Motor neuron (in vitro differentiated cells): ENCODE data around the gene IGFL2. TPM values are rescaled to one million over a fixed set of nuclear protein-coding genes. Genes with fewer than 3 reads are reported as not detected.
"Not testable (repeated sequence)": the region's sequence is repeated elsewhere in the genome, so short reads cannot be mapped to it uniquely, and the experiment has no call there.

Experiments used
- ATAC-seq, 8 experiments: fragments of 200-7000 bp; cut with Tn5 transposase; replicated peaks in 6 of 8; 2 replicates each; pipeline ENCODE4 v1.8.0; 2021; ENCODE audit warnings: mild to moderate bottlenecking in 8 of 8, moderate library complexity in 8 of 8
- H3K27ac ChIP-seq, 2 donors: fragments of 250-450 bp; sonication (Bioruptor Pico); 2 replicates each; pipeline ENCODE4 v1.9.0; 2021; ENCODE audit warnings: antibody characterized with exemption in 2 of 2, mild to moderate bottlenecking in 2 of 2, moderate library complexity in 1 of 2
- H3K4me1 ChIP-seq, 2 donors: fragments of 250-450 bp; sonication (Bioruptor Pico); replicated peaks in 1 of 2; 2 replicates each; pipeline ENCODE4 v1.6.1; 2021; ENCODE audit warnings: antibody characterized with exemption in 2 of 2, mild to moderate bottlenecking in 2 of 2, moderate library complexity in 1 of 2
- H3K4me3 ChIP-seq, 5 donors: fragments of 250-450 bp; sonication (Bioruptor Pico); 2 replicates each; pipeline ENCODE4 v1.9.0; 2021; ENCODE audit warnings: antibody characterized with exemption in 5 of 5, mild to moderate bottlenecking in 5 of 5, moderate library complexity in 4 of 5
- WGBS, 10 experiments: fragments of 450-650 bp; shearing (Covaris generic); methylation state at CpG; one replicate each; pipeline ENCODE4 v1.0.0; 2022; 5-methylcytosine and 5-hydroxymethylcytosine counted together
- in situ Hi-C, 9 experiments: fragments of 400-800 bp; cut with MboI; loops; one replicate each; pipeline ENCODE4 v1.15.0; 2021; ENCODE audit warnings: low sequenced_read_pairs in 9 of 9, low pct_unique_long_range_greater_than_20kb in 2 of 9; ENCODE audit not compliant: unreplicated experiment in 9 of 9
- total RNA-seq, 8 experiments: library from RNA; unstranded; fragments of 300-600 nt; gene quantifications; 2 replicates each; pipeline versions ENCODE4 v1.2.3 to v1.2.4, GENCODE V29; 2022

IGFL2 gene
- total RNA-seq, 8 experiments from 2014 or later = 0.28 to 212 (median 0.96) TPM; not detected in 4

DNA sequence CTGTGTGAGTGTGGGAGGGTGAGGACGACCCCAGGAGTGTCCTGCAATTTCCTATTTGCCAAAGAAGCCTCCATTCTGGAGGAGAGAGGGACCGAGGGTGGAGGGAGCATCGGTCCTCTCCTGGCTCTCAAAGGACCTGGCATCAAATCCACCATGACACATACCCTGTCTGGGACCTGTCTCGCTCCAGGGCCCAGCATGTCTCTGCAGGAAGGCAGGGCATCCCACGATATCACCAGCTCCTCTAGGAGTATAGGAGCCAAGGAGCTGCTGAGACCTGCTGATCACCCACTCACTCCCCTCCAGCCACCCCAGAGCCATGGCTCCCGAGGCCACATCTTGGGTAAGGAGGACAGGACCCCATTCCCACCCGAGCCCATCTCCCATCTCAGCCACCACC, 47.9 kb downstream of the IGFL2 start:
- WGBS, 10 experiments = no CpG with 5 or more reads among the region's 7 CpGs
- in situ Hi-C loops = loop anchor here in 3 of 9 experiments (25.0 kb wide), 1 partner anchor 109 kb away; no protein-coding TSS in a partner anchor
- not testable (repeated sequence) for ATAC-seq, H3K27ac ChIP-seq, H3K4me1 ChIP-seq, H3K4me3 ChIP-seq

DNA sequence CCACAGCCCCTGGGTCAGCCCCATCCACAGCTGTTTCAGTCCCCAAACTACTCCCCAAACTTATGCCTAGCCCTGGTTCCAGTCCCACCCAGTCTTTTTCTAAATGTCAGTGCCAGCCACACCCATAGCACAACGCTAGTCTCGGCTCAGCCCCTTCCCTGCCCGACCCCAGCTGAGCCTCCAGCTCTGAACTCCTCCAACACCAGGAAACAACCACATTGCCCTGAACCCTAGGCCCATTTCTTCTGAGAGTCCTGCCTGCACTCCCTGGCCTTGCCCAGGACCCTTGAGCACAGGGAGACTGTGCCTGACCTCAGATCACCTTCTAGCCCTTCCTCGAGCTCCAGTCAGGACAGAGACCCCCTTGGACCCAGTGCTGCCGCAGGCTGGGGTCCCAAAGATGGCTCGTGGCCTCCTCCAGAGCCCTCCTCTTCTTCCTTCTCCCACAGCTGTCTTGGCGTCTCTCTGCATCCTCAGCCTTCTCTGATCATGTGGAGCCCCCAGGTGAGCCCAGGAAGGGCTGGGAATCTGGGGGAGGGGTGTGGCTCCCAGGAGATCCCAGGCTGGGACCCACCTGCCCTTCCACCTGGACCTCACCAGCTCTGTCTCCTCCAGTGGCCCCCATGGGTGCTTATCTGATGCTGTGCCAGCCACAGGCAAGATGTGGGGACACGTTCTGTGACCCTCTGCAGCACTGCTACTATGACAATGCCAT, 48.5 kb downstream of the IGFL2 start:
- 0 to 80% (median 61%) methylated on average over 1 to 3 of the region's 8 CpGs; no CpG with 5 or more reads in 6 of the 10 experiments for WGBS, 10 experiments
- ATAC-seq = no peak

GRCh38 chr19:46197314-46198070, 49.5 kb downstream of the IGFL2 start:
- ATAC-seq = no peak
- WGBS, 10 experiments = 32 to 71% (median 40%) methylated on average over 1 to 3 of the region's 4 CpGs; no CpG with 5 or more reads in 3 of the 10 experiments
- H3K27ac ChIP-seq = no peak overlapping the region
- H3K4me1 ChIP-seq = peaks cover 0 to 8% of the 10 kb centered on the region in 2 donors
- in situ Hi-C loops = loop anchor here in 3 of 9 experiments (25.0 kb wide), 1 partner anchor 110 kb away; no protein-coding TSS in a partner anchor
- no peak overlapping the region for H3K4me3 ChIP-seq

More for the DNA sequence above, 48.5 kb downstream of the IGFL2 start:
- in situ Hi-C loops = loop anchor here in 3 of 9 experiments (25.0 kb wide), 1 partner anchor 109 kb away; no protein-coding TSS in a partner anchor
- Histone ChIP-seq H3K27ac (no peak overlapping the region), H3K4me3 (no peak overlapping the region), H3K4me1 (peaks cover 0 to 8% of the 10 kb centered on the region in 2 donors)

DNA sequence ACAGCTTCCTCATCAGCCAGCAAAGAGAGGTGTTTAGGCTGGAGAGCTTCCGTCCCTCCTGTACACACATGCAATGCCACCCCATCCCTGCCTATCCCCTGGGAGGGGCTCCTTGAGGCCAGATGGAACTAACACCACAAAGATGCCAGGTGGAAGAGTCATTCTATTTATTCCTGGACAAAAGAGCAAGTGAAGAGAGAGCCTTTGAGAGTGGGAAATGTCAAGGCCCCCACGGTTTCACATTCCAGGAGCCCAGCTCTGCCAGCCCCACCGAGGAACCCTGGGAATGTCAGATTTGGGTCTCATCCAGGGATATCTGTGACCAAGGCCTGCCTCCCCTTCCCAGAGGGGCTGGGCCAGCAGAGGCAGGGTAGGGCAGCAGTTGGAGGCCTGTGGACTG, 50.7 kb downstream of the IGFL2 start:
- ATAC-seq = peak in 1 of 8 experiments; percentile 43
- Histone ChIP-seq H3K27ac (no peak overlapping the region), H3K4me1 (peaks cover 0 to 2% of the 10 kb centered on the region in 2 donors), H3K4me3 (no peak overlapping the region)
- 75 to 100% (median 77%) methylated on average over 1 to 2 of the region's 3 CpGs; no CpG with 5 or more reads in 7 of the 10 experiments for WGBS, 10 experiments
- in situ Hi-C loops = loop anchor here in 3 of 9 experiments (25.0 kb wide), 1 partner anchor 111 kb away; no protein-coding TSS in a partner anchor

- Histone ChIP-seq H3K27ac (no peak overlapping the region), H3K4me3 (no peak overlapping the region), H3K4me1 (no peaks in the 10 kb centered on the region)
- peak in 7 of 8 experiments; percentile 17 to 89 (median 56) for ATAC-seq
- 0 to 78% (median 60%) methylated on average over 1 to 12 of the region's 16 CpGs for WGBS, 10 experiments
- in situ Hi-C loops = no loop called here
Observed at GRCh38 chr19:46201454-46202310, 53.6 kb downstream of the IGFL2 start.

- WGBS, 10 experiments = 15 to 60% (median 43%) methylated on average over 2 to 4 of the region's 4 CpGs; no CpG with 5 or more reads in 2 of the 10 experiments
- in situ Hi-C loops = no loop called here
- no peak for ATAC-seq
- no peaks in the 10 kb centered on the region for H3K4me1 ChIP-seq
- H3K27ac ChIP-seq = no peak overlapping the region
- H3K4me3 ChIP-seq = no peak overlapping the region
Observed at GRCh38 chr19:46202426-46202825, 54.4 kb downstream of the IGFL2 start.

DNA sequence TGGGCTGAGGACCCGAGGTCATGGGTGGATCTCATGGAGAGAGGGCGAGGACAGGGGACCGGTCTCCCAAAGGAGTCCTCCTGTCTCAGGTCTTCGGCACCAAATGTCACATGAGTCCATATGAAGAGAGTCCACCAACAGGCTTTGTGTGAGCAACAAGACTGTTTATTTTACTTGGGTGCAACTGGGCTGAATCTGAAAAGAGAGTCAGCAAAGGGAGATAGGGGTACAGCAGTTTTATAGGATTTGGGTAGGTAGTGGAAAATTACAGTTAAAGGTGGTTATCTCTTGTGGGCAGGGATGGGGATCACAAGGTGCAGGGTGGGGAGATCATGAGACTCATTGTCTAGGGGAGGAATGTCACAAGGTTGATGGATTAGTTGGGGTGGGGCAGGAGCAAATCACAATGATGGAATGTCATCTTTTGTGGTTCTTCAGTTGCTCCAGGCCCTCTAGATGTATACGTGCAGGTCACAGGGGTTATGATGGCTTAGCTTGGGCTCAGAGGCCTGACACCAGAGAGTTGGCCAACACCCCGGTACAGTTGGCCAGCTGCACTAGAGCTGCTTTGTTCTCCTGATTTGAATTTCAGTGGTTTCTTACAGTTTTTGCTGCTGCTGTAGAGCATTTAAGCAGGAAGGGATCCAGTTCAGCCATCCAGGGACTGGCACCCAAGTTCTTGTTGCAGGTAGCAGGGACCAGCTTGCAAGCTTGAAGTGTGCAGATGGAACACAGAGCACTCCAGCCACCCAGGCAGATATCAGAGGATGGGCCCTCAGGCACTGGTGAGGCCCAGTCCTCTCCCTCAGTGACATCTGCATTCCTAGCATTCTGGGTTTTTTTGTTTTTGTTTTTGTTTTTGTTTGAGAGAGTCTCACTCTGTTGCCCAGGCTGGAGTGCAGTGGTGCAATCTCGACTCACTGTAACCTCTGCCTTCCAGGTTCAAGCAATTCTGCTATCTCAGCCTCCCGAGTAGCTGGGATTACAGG, 55.1 kb downstream of the IGFL2 start:
- no peaks in the 10 kb centered on the region for H3K4me1 ChIP-seq
- in situ Hi-C loops = no loop called here
- no peak overlapping the region for H3K4me3 ChIP-seq
- ATAC-seq = peak in 2 of 8 experiments; percentile 20 to 51
- no peak overlapping the region for H3K27ac ChIP-seq
- WGBS, 10 experiments = 8 to 92% (median 76%) methylated on average over 2 to 7 of the region's 8 CpGs; no CpG with 5 or more reads in 2 of the 10 experiments

DNA sequence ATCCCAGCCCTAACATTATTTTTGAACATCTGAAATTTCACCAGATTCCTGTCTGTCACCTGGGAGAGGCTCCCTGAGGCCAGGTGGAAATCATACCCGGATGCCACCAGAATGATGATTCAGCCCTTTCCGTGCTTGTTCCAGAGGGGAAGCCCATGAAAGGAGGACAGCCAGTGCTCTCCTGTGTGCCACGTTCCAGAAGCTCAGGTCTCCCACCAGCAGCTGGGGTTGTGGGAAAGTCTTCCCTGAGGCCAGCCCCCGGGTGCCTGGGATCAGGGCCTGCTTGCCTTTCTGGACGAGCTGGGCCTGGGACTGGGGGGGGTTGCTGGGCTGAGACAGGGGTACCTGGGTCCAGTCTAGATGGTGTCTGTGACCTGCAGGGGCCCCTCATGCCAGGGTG, 56.0 kb downstream of the IGFL2 start:
- no peaks in the 10 kb centered on the region for H3K4me1 ChIP-seq
- no peak overlapping the region for H3K4me3 ChIP-seq
- in situ Hi-C loops = no loop called here
- ATAC-seq = no peak
- WGBS, 10 experiments = 20 to 28% methylated on average over 1 to 4 of the region's 5 CpGs; no CpG with 5 or more reads in 8 of the 10 experiments
- H3K27ac ChIP-seq = no peak overlapping the region

DNA sequence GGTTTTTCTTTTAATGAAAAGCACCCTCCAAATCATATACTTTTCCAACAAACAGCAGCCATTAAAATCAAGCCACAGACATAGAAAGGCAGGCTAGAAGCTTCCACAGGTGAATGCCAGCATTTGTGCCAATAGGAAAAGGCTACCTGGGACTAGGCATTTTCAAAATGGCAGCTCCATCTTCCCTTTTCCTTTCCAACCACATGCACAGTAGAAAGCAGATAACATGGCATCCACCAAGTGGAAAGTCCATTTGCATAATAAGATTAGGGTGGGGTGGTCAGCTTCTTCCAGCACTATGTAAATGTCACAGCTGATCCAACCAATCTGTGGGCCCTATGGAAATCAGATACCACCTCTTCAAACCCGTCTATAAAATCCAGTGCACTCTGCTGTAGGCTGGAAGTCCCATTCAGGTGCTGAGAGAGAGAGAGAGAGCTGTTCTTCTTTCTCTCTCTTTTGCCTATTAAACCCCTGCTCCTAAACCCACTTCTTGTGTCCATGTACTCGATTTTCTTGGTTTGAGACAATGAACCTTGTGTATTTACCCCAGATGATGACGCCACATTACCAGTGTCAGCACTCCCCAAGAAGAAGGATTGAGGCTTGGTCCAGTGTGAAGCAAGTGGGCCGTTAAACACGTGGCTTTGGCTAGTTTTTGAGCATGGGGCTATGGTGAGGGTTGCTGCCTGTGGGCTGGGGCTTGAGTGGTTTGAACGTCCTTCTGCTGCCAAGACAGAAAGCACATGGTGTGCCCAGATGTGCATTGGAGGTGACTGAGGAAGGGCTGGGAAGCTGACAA, 57.3 kb downstream of the IGFL2 start:
- H3K27ac ChIP-seq = no peak overlapping the region
- no peak overlapping the region for H3K4me3 ChIP-seq
- in situ Hi-C loops = no loop called here
- no peaks in the 10 kb centered on the region for H3K4me1 ChIP-seq
- WGBS, 10 experiments = 20 to 54% (median 40%) methylated on average over 1 to 5 of the region's 6 CpGs; no CpG with 5 or more reads in 5 of the 10 experiments
- peak in 2 of 8 experiments; percentile 22 to 47 for ATAC-seq

DNA sequence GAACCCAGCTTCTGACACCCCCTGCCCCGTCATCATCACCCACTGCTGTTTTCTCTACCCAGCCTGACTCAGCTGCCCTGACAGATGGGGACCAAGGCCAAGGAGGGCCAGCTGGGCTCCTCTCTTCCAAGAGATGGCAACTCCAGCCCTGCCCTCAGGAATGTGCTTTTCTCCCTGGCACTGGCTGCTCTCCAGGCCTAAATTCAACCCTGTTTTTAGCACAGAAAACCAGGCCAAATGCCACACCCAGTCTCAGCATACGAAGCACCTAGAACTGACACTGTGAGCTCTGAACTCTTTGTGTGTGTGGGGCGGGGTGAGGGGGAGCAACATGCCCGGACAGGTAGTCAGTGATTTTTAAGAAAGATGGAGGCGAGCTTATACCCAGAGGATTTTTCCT, 58.1 kb downstream of the IGFL2 start:
- Histone ChIP-seq H3K27ac (no peak overlapping the region), H3K4me3 (no peak overlapping the region), H3K4me1 (no peaks in the 10 kb centered on the region)
- WGBS, 10 experiments = 0 to 85% (median 51%) methylated on average over 1 to 5 of the region's 5 CpGs; no CpG with 5 or more reads in 4 of the 10 experiments
- in situ Hi-C loops = no loop called here
- no peak for ATAC-seq

DNA sequence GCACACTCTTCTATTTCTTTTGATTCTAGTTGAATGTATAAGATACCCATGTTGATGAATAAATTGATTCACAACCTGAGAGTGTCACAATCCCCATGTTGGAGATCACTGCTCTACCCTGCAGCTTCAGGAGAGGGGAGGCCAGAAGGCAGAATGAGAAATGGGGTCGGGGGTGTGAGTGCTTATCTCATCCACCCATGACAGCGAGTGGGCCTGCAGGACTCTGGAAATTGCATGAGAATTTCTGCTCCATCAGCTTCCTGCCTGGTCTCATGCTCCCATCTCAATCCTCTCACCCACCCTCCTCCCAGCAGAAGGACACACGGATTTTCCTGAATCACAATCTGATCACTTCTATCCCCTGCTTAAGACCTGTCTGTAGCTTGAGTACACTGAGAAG, 58.6 kb downstream of the IGFL2 start:
- WGBS, 10 experiments = 17 to 55% (median 39%) methylated on average over 1 to 3 of the region's 3 CpGs; no CpG with 5 or more reads in 7 of the 10 experiments
- ATAC-seq = peak in 1 of 8 experiments; percentile 65
- no peak overlapping the region for H3K27ac ChIP-seq
- no peaks in the 10 kb centered on the region for H3K4me1 ChIP-seq
- in situ Hi-C loops = no loop called here
- no peak overlapping the region for H3K4me3 ChIP-seq
